Spleen (tissue), 7 donors: ENCODE measurements around the gene TP73.

Source experiments
- POLR2A ChIP-seq, 3 donors: fragments of 450-650 bp; IDR thresholded peaks; one replicate each; pipeline ENCODE4 v1.5.1; 2017; ENCODE audit warnings: antibody characterized with exemption in 3 of 3, mild to moderate bottlenecking in 1 of 3
- POLR2AphosphoS5 ChIP-seq, 3 donors: sonication (generic); formaldehyde crosslinking; IDR thresholded peaks; one replicate each; pipeline ENCODE4 v1.5.1; 2017; ENCODE audit warnings: antibody characterized with exemption in 3 of 3
- TF ChIP-seq, protein P1 (sequence below), 11 experiments: fragments of 200-600 bp in 7 of 11; fragments of 450-650 bp in 4 of 11; sonication (generic) in 4 of 11; IDR thresholded peaks in 8 of 11; conservative IDR thresholded peaks in 3 of 11; 1 replicate in 7 of 11; 2 replicates in 4 of 11; pipeline versions ENCODE4 v1.4.0 to v1.8.0; 2016 to 2021; ENCODE audit warnings: antibody characterized with exemption in 11 of 11, inconsistent platforms in 4 of 11, mild to moderate bottlenecking in 1 of 11
- donor health status: DM: no; HTN: no; CAD: no; lungs with moderate emphysema.
- donor health status: DM: no; HTN: no; CAD: no.
- donor health status: DM: no; HTN: no; CAD: no.

DNA sequence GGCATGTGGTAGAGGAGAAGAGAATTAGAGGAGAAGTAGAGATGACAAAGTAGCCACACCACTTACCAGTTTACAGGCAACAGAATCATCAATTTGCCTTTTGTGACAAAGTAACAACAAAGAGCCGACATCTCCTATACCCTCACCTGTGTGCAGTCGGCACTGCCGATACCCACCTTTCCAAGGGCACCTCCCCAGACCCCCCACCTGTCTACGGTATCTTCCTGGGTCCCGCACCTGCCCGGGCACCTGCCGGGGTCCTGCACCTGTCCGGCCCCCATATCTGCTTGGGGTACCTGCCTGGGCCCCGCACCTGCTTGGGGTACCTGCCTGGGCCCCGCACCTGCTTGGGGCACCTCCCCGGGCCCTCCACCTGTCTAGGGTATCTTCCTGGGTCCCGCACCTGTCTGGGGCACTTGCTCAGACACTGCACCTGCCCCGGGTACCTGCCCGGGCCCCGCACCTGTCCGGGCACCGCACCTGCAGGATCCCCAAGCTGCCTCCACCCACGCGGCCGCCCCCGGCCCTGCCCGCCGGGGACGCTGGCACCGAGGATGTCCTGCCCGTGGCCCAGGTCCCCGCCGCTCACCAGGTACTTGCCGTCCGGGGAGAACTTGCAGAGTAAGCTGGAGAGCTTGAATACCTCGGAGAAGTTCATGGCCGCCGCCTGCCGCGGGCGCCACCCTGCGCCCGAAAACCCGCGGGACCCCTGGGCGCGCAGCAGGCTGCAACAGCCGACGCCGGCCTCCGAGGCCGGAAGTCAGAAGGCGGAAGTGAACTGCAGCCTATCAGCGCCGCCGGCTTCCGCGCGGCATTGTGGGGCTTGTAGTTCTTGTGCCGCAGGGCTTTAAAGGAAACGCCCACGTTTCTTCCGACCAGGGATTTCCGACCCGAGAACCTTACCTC lies 2.7 kb upstream of the TP73 start, which contains the start of gene WRAP73:
- peak in 1 of 3 donors; percentile 80 for TF ChIP-seq POLR2A (IDR thresholded peaks at IDR 0.05)
- TF ChIP-seq, protein P1, sequence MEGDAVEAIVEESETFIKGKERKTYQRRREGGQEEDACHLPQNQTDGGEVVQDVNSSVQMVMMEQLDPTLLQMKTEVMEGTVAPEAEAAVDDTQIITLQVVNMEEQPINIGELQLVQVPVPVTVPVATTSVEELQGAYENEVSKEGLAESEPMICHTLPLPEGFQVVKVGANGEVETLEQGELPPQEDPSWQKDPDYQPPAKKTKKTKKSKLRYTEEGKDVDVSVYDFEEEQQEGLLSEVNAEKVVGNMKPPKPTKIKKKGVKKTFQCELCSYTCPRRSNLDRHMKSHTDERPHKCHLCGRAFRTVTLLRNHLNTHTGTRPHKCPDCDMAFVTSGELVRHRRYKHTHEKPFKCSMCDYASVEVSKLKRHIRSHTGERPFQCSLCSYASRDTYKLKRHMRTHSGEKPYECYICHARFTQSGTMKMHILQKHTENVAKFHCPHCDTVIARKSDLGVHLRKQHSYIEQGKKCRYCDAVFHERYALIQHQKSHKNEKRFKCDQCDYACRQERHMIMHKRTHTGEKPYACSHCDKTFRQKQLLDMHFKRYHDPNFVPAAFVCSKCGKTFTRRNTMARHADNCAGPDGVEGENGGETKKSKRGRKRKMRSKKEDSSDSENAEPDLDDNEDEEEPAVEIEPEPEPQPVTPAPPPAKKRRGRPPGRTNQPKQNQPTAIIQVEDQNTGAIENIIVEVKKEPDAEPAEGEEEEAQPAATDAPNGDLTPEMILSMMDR (IDR thresholded peaks at IDR 0.05 in 8 of 11, conservative IDR thresholded peaks at IDR 0.05 in 3 of 11): peak in 6 of 11 experiments; percentile 18 to 53 (median 34)
- TF ChIP-seq POLR2AphosphoS5 (IDR thresholded peaks at IDR 0.05): peak; percentile 94 to 96 (median 96)
